CD14-positive monocyte (primary cell): ENCODE results near the gene TAOK1. TPM values are rescaled to one million over a fixed set of nuclear protein-coding genes. Genes with fewer than 3 reads are reported as not detected.

Experiments
- DNase-seq, 3 donors: peaks; one replicate each; pipeline ENCODE4 v3.0.0-alpha.2; 2011 to 2022
- H2AFZ ChIP-seq: 2 replicates; pipeline ENCODE4 v1.6.0; 2012; ENCODE audit warnings: mild to moderate bottlenecking, low read depth, low read length, inconsistent platforms; ENCODE audit not compliant: insufficient read depth, poor library complexity, severe bottlenecking
- H3K27ac ChIP-seq, 2 donors: 1 replicate in 1 of 2; 2 replicates in 1 of 2; pipeline ENCODE4 v1.5.1; 2012 to 2013; ENCODE audit warnings: low read length in 2 of 2, control low read depth in 1 of 2, inconsistent platforms in 1 of 2, low read depth in 1 of 2, mild to moderate bottlenecking in 1 of 2
- H3K27me3 ChIP-seq, 2 donors: one replicate each; pipeline versions ENCODE4 v1.6.0 to v1.6.1; 2011 to 2013; ENCODE audit warnings: low read length in 2 of 2; ENCODE audit not compliant: control insufficient read depth in 2 of 2, insufficient read depth in 2 of 2
- H3K36me3 ChIP-seq, 2 donors: replicated peaks in 1 of 2; 1 replicate in 1 of 2; 2 replicates in 1 of 2; pipeline versions ENCODE4 v1.5.1 to v1.6.1; 2012 to 2013; ENCODE audit warnings: low read length in 2 of 2, control low read depth in 1 of 2, inconsistent platforms in 1 of 2, mild to moderate bottlenecking in 1 of 2; ENCODE audit not compliant: insufficient read depth in 2 of 2, control insufficient read depth in 1 of 2
- H3K4me1 ChIP-seq, 2 donors: 1 replicate in 1 of 2; 2 replicates in 1 of 2; pipeline versions ENCODE4 v1.5.1 to v1.6.1; 2012 to 2013; ENCODE audit warnings: low read length in 2 of 2, control low read depth in 1 of 2, inconsistent platforms in 1 of 2, mild to moderate bottlenecking in 1 of 2, moderate library complexity in 1 of 2; ENCODE audit not compliant: insufficient read depth in 2 of 2, control insufficient read depth in 1 of 2
- H3K4me2 ChIP-seq: replicated peaks from 2 replicates; pipeline ENCODE3; 2012; ENCODE audit warnings: low read length, moderate library complexity, mild to moderate bottlenecking; ENCODE audit not compliant: poor library complexity, severe bottlenecking; ENCODE audit errors: extremely low read depth
- H3K4me3 ChIP-seq, 3 experiments: fragments of 200-600 bp in 1 of 3; sonication (generic) in 1 of 3; replicated peaks in 1 of 3; 1 replicate in 2 of 3; 2 replicates in 1 of 3; pipeline ENCODE4 v1.5.1; 2011 to 2013; ENCODE audit warnings: low read length in 3 of 3, mild to moderate bottlenecking in 3 of 3, control low read depth in 2 of 3, low read depth in 2 of 3, inconsistent platforms in 1 of 3, moderate library complexity in 1 of 3
- H3K79me2 ChIP-seq: 2 replicates; pipeline ENCODE4 v1.6.0; 2012; ENCODE audit warnings: mild to moderate bottlenecking, control low read depth, inconsistent platforms, low read length, moderate library complexity; ENCODE audit not compliant: insufficient read depth
- H3K9ac ChIP-seq: 2 replicates; pipeline ENCODE4 v1.6.0; 2017; ENCODE audit warnings: low read length, mild to moderate bottlenecking; ENCODE audit not compliant: insufficient read depth, poor library complexity, severe bottlenecking
- H3K9me3 ChIP-seq, 2 donors: replicated peaks in 1 of 2; 1 replicate in 1 of 2; 2 replicates in 1 of 2; pipeline versions ENCODE4 v1.5.1 to v1.6.1; 2012 to 2013; ENCODE audit warnings: low read length in 2 of 2, control low read depth in 1 of 2; ENCODE audit not compliant: control insufficient read depth in 1 of 2, insufficient read depth in 1 of 2
- H4K20me1 ChIP-seq: 2 replicates; pipeline ENCODE4 v1.6.0; 2012; ENCODE audit warnings: mild to moderate bottlenecking, low read length, control low read depth, moderate library complexity; ENCODE audit not compliant: insufficient read depth
- H3K27ac Mint-ChIP-seq, 7 donors: one replicate each; pipeline ENCODE4 v1.8.0; 2020; ENCODE audit warnings: mild to moderate bottlenecking in 7 of 7, mixed read lengths in 7 of 7, moderate library complexity in 6 of 7, inconsistent platforms in 2 of 7
- H3K27me3 Mint-ChIP-seq, 3 donors: one replicate each; pipeline ENCODE4 v1.8.0; 2021 to 2022; ENCODE audit warnings: low read depth in 3 of 3, mild to moderate bottlenecking in 3 of 3, mixed read lengths in 3 of 3, moderate library complexity in 3 of 3, inconsistent platforms in 1 of 3
- H3K36me3 Mint-ChIP-seq, 2 donors: one replicate each; pipeline ENCODE4 v1.8.0; 2020; ENCODE audit warnings: mixed read lengths in 2 of 2, inconsistent platforms in 1 of 2, mild to moderate bottlenecking in 1 of 2
- H3K4me1 Mint-ChIP-seq: one replicate; pipeline ENCODE4 v1.8.0; 2020; ENCODE audit warnings: mild to moderate bottlenecking, mixed read lengths
- H3K4me3 Mint-ChIP-seq, 2 donors: one replicate each; pipeline ENCODE4 v1.8.0; 2020; ENCODE audit warnings: mild to moderate bottlenecking in 2 of 2, mixed read lengths in 2 of 2, moderate library complexity in 1 of 2
- H3K9me3 Mint-ChIP-seq, 7 donors: one replicate each; pipeline ENCODE4 v1.8.0; 2020 to 2022; ENCODE audit warnings: mixed read lengths in 7 of 7, mild to moderate bottlenecking in 6 of 7, moderate library complexity in 6 of 7, inconsistent platforms in 2 of 7
- WGBS: methylation state at CpG from one replicate; pipeline ENCODE4 v1.1.5; 2013; ENCODE audit warnings: missing lambda C conversion rate; ENCODE audit not compliant: insufficient coverage; 5-methylcytosine and 5-hydroxymethylcytosine counted together
- intact Hi-C, 2 donors: fragments of 100-400 bp; cut with micrococcal nuclease; formaldehyde crosslinking; loops; one replicate each; pipeline versions ENCODE4 v1.15.0 to v1.15.1; 2023
- polyA plus RNA-seq, 3 donors: library from polyadenylated mRNA; depleted of rRNA in 1 of 3; unstranded in 2 of 3; stranded (reverse) in 1 of 3; fragments of 300-500 nt in 2 of 3; fragments of >200 nt in 1 of 3; fragmentation: Illumina TruSeq in 2 of 3; gene quantifications; 1 replicate in 2 of 3; 2 replicates in 1 of 3; pipeline ENCODE4 v1.2.3, GENCODE V29; 2012 to 2021
- TF ChIP-seq, protein P1 (sequence below): fragments of 200-600 bp; IDR thresholded peaks from one replicate; pipeline ENCODE4 v1.8.0; 2022; ENCODE audit warnings: antibody characterized with exemption, mild to moderate bottlenecking

The TAOK1 gene
- polyA plus RNA-seq, 3 donors, result 2.4 to 13.9 (median 4.8) TPM

DNA sequence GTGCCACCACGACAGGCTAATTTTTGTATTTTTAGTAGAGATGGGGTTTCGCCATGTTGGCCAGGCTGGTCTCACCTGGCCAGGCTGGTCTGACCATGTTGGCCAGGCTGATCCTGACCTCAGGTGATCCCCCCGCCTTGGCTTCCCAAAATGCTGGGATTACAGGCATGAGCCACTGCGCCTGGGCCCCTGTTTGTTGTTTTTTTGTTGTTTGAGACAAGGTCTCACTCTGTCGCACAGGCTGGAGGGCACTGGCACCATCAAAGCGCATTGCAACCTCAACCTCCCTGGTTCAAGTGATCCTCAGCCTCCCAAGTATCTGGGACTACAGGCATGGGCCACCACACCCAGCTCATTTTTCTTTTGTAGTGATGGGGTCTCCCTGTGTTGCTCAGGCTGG is 43.7 kb upstream of the TAOK1 start:
- peaks cover 26% of the 10 kb centered on the region for H3K4me1 Mint-ChIP-seq
- no peak for DNase-seq
- Histone ChIP-seq H2AFZ (no peak overlapping the region), H3K9me3 (no peaks in the 10 kb centered on the region), H3K4me3 (no peak overlapping the region), H3K27me3 (no peaks in the 10 kb centered on the region), H3K9ac (no peak overlapping the region), H3K4me1 (peaks cover 10 to 20% of the 10 kb centered on the region in 2 donors), H3K4me2 (no peak overlapping the region), H3K36me3 (no peaks in the 10 kb centered on the region), H3K27ac (no peak overlapping the region), H3K79me2 (no peaks in the 10 kb centered on the region), H4K20me1 (no peaks in the 10 kb centered on the region)
- H3K27ac Mint-ChIP-seq, result no peak overlapping the region
- H3K4me3 Mint-ChIP-seq, result no peak overlapping the region
- TF ChIP-seq, protein P1, sequence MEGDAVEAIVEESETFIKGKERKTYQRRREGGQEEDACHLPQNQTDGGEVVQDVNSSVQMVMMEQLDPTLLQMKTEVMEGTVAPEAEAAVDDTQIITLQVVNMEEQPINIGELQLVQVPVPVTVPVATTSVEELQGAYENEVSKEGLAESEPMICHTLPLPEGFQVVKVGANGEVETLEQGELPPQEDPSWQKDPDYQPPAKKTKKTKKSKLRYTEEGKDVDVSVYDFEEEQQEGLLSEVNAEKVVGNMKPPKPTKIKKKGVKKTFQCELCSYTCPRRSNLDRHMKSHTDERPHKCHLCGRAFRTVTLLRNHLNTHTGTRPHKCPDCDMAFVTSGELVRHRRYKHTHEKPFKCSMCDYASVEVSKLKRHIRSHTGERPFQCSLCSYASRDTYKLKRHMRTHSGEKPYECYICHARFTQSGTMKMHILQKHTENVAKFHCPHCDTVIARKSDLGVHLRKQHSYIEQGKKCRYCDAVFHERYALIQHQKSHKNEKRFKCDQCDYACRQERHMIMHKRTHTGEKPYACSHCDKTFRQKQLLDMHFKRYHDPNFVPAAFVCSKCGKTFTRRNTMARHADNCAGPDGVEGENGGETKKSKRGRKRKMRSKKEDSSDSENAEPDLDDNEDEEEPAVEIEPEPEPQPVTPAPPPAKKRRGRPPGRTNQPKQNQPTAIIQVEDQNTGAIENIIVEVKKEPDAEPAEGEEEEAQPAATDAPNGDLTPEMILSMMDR, result no peak
- intact Hi-C loops, result no loop called here
- WGBS, result 92% methylated on average over 4 of the region's 6 CpGs
- peaks cover 0 to 4% (median 0%) of the 10 kb centered on the region in 7 donors for H3K9me3 Mint-ChIP-seq
- H3K27me3 Mint-ChIP-seq, result peaks cover 2 to 5% (median 2%) of the 10 kb centered on the region in 3 donors
- H3K36me3 Mint-ChIP-seq, result no peaks in the 10 kb centered on the region

DNA sequence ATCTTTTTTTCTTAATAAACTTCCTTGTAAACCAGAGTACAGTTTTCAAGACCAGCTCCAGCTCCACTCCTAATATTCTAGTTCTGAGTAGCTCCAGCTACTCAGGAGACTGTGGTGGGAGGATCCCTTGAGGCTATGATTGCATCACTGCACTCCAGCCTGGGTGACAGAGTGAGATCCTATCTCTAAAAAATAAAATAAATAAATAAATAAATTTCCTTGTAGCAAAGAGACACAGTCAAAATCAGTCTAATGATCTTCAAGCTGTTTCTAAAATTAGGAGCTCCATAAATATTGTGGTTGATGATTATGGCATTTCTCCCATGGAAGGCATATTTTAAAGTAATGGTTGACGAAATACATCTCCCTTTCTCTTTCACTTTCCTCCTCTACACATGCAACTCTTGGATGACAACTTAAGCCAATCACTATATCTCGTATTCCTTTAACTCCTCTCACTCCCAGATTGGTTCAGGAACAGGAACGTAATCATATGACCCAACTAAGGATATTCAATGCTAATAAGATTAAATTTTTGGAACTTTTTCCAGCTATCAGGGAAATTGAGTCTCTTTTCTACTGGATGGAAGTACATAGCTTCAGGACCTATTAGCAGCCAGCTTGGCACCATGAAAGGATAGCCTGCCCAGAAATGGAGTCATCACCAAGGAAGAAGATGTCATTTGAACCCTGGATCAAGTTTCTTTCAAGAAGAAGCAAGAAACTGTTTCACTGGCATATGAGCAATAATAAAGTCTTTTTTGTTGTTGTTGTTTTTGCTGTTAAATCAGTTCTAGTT is 42.1 kb upstream of the TAOK1 start:
- H3K36me3 ChIP-seq, result no peaks in the 10 kb centered on the region
- H3K27ac Mint-ChIP-seq, result peak overlapping the region in 5 of 7 donors; percentile 56 to 77 (median 72)
- peaks cover 10% of the 10 kb centered on the region for H3K4me1 Mint-ChIP-seq
- peak in 2 of 3 donors; percentile 20 to 24 for DNase-seq
- no CpG with 5 or more reads among the region's 3 CpGs for WGBS
- peaks cover under 1 to 5% (median 3%) of the 10 kb centered on the region in 3 donors for H3K27me3 Mint-ChIP-seq
- peaks cover 0 to 8% of the 10 kb centered on the region in 2 donors for H3K4me1 ChIP-seq
- no peaks in the 10 kb centered on the region for H3K79me2 ChIP-seq
- no peaks in the 10 kb centered on the region for H4K20me1 ChIP-seq
- H3K9ac ChIP-seq, result no peak overlapping the region
- H3K9me3 Mint-ChIP-seq, result peaks cover 0 to 3% (median 0%) of the 10 kb centered on the region in 7 donors
- H3K36me3 Mint-ChIP-seq, result no peaks in the 10 kb centered on the region
- H2AFZ ChIP-seq, result peak overlapping the region; percentile 26
- peak overlapping the region in 1 of 2 donors; percentile 24 for H3K27ac ChIP-seq
- peak overlapping the region; percentile 25 to 62 (median 60) for H3K4me3 ChIP-seq
- H3K4me2 ChIP-seq, result peak overlapping the region; percentile 35
- intact Hi-C loops, result no loop called here
- TF ChIP-seq, protein P1, result no peak
- H3K27me3 ChIP-seq, result no peaks in the 10 kb centered on the region
- H3K9me3 ChIP-seq, result no peaks in the 10 kb centered on the region
- H3K4me3 Mint-ChIP-seq, result peak overlapping the region; percentile 12 to 73
